ENCODE results near the gene PXDN. TPM values are rescaled to one million over a fixed set of nuclear protein-coding genes. Genes with fewer than 3 reads are reported as not detected.

PXDN gene
- total and polyA plus RNA-seq, 9 of the 15 experiments (the other 6 are each of a cell fraction or from before 2014, with no cell fraction given): 0.49 TPM; not detected in 8

DNA sequence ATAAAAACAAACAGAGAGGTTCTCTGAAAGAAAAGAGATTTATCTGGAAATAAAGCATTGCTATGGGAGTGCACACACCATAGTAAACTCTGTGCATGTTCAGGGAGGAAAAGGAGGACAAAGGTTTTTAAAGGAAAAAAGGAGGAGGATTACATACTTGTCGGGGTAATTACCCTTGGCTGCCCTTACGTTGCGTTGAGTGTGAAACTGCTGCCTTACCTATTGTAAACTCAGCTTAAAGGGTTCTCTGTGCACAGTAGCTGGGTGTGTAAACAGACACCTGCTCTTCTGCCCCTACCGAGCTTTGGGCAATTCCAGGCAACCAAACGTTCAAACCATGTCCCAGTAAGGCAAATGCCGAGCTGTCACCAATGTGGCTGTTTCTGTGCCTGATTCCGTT lies 29.6 kb upstream of the PXDN start (continued):
- TF ChIP-seq MITF (IDR thresholded peaks at IDR 0.05) (no peak), BHLHE40 (IDR thresholded peaks at IDR 0.05; ENCODE audit: low read length) (no peak), PURB (CRISPR knock-in tag; IDR thresholded peaks at IDR 0.05; ENCODE audit: low read depth) (no peak)

- FAIRE-seq (no peak), ATAC-seq (no peak), DNase-seq (ENCODE audit: extremely low read depth in 1 of 4, low spot score in 3 of 4) (no peak)
- no TSS peak for BruUV-seq (replicated peaks)
- no peak overlapping the region for H3K4me2 ChIP-seq (ENCODE audit: insufficient read depth, low read length)
- no peaks in the 10 kb centered on the region for H4K20me1 ChIP-seq (replicated peaks; ENCODE audit: control insufficient read depth, insufficient read depth, low read length)
- intact Hi-C loops (cut with micrococcal nuclease) (no loop called here), in situ Hi-C loops (cut with MboI) (no loop called here)
- peaks cover 0 to 8% of the 10 kb centered on the region in 2 experiments; a peak in 1 of 5 replicates for H3K27me3 ChIP-seq (ENCODE audit: control insufficient read depth in 2 of 2, insufficient read depth in 2 of 2, low read length in 2 of 2)
- no peaks in the 10 kb centered on the region for H3K9me1 ChIP-seq (ENCODE audit: control insufficient read depth, insufficient read depth, low read length)
- TF ChIP-seq CGGBP1 (CRISPR knock-in tag; IDR thresholded peaks at IDR 0.05) (no peak), ZBTB12 (CRISPR knock-in tag; IDR thresholded peaks at IDR 0.05) (no peak), EHMT2 (IDR thresholded peaks at IDR 0.05) (no peak), ZBTB26 (CRISPR knock-in tag; IDR thresholded peaks at IDR 0.05) (no peak), ZNF77 (CRISPR knock-in tag; IDR thresholded peaks at IDR 0.05) (no peak), GATAD2B (IDR thresholded peaks at IDR 0.05; ENCODE audit: borderline replicate concordance) (no peak), SLC30A9 (CRISPR knock-in tag; IDR thresholded peaks at IDR 0.05) (no peak), HINFP (tag; conservative IDR thresholded peaks at IDR 0.05; ENCODE audit: low read depth) (no peak), ESRRA (IDR thresholded peaks at IDR 0.05; ENCODE audit: borderline replicate concordance, low read depth) (no peak), SIN3B (IDR thresholded peaks at IDR 0.05; ENCODE audit: low read depth) (no peak)
- no peak overlapping the region for H3K27ac ChIP-seq (ENCODE audit: extremely low read depth, low read depth, low read length)
- no peaks in the 10 kb centered on the region for H3K9me3 ChIP-seq (replicated peaks; ENCODE audit: control insufficient read depth, insufficient read depth, low read depth, low read length)
- no peak overlapping the region for H3K9ac ChIP-seq (ENCODE audit: insufficient read depth in 1 of 2, low read depth in 2 of 2, low read length in 2 of 2)
- H3K79me2 ChIP-seq (ENCODE audit: control insufficient read depth, insufficient read depth, low read length): no peaks in the 10 kb centered on the region
- H3K4me3 ChIP-seq: no peak overlapping the region
- H2AFZ ChIP-seq (ENCODE audit: low read depth, low read length): no peak overlapping the region
- WGBS (ENCODE audit: insufficient coverage, low coverage, missing lambda C conversion rate): under 1% methylated on average over 8 of the region's 8 CpGs
- H3K4me1 ChIP-seq (replicated peaks in 1 of 2; ENCODE audit: control insufficient read depth in 2 of 2, insufficient read depth in 2 of 2, low read length in 2 of 2): no peaks in the 10 kb centered on the region
- POLR2A ChIA-PET: interaction anchor here (0.7 kb wide), 1 partner anchor 129 kb away, joined by 3 read pairs; no protein-coding TSS in a partner anchor
- CTCF ChIA-PET (ENCODE audit: low intra/inter-chr PET ratio): no interaction called here
- H3K36me3 ChIP-seq (ENCODE audit: control insufficient read depth, insufficient read depth, low read length): no peaks in the 10 kb centered on the region
Observed at GRCh38 chr2:1772471-1773267, 28.4 kb upstream of the PXDN start.

Measured in K562 (cell line).